ENCODE measurements around the gene PLIN4.

PLIN4 gene

DNA sequence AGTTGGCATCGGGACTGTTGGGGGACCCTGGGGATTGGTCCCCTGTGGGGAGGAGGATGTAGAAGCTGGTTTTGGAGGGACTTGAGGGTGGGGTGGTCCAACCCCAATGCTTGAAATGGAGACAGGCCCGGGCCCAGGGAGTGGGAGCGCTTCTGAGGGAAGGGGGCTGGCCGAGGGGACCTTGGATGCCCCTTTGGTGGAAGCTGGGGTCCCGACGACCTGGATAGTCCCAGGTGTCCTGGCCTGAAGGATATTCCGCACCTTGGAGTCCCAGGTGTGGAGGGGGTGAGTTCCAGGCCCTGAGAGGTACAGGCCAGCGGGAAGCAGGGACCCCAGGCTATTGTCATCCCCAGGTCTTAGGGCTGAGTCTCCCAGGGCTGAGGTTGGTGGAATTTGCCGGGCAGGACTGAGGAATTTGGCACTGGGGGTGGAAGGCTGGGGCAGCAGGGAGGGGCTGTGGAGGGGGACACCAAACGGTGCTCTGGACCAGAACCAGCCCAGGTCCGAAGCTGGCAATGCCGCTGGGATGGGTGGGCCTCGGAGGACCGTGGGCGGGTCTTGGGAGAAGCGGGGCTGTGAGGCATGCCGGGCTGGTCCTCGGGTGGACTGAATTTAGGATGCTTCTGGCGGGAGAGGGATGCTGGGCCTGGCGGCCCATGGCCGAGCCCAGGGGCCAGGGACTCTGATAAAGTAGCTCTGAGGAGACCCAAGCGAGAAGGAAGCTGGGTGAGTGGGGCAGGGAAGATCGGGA, 44.3 kb downstream of the PLIN4 start:
- H2BK15ac ChIP-seq (ENCODE audit: low read length) = no peak overlapping the region
- H4K91ac ChIP-seq (ENCODE audit: low read depth, low read length, poor library complexity) = no peak overlapping the region
- no peak overlapping the region for H4K8ac ChIP-seq (ENCODE audit: low read depth, low read length)
- no peak overlapping the region for H2BK12ac ChIP-seq (ENCODE audit: low read length)
- H3K4me2 ChIP-seq (ENCODE audit: insufficient read depth, low read length, poor library complexity, severe bottlenecking) = peak overlapping the region; percentile 88
- peaks cover 8 to 10% of the 10 kb centered on the region in 2 donors for H3K4me1 ChIP-seq (ENCODE audit: control insufficient read depth in 2 of 2, insufficient read depth in 1 of 2, low read depth in 1 of 2, low read length in 2 of 2)
- H3K79me1 ChIP-seq (ENCODE audit: low read depth, low read length) = peaks cover 16% of the 10 kb centered on the region
- peak overlapping the region; percentile 61 for H3K9ac ChIP-seq (ENCODE audit: low read depth, low read length, poor library complexity)
- peak overlapping the region; percentile 75 to 84 for H3K4me3 ChIP-seq (ENCODE audit: low read length in 2 of 2)
- H2BK5ac ChIP-seq (ENCODE audit: low read length) = peak overlapping the region; percentile 7
- peak overlapping the region; percentile 22 for H3K14ac ChIP-seq (ENCODE audit: low read length)
- peak overlapping the region; percentile 77 for H3K27ac ChIP-seq (replicated peaks; ENCODE audit: low read length)
- no peak for DNase-seq (ENCODE audit: low spot score)
- peak overlapping the region; percentile 5 for H3K18ac ChIP-seq (ENCODE audit: low read length)
- no peak overlapping the region for H2BK120ac ChIP-seq (ENCODE audit: low read depth, low read length)
- peak overlapping the region; percentile 66 for H2AFZ ChIP-seq (ENCODE audit: low read length)
- no peak overlapping the region for H3K23ac ChIP-seq (ENCODE audit: low read depth, low read length, poor library complexity)
- H3K9me3 ChIP-seq (replicated peaks in 1 of 2; ENCODE audit: control insufficient read depth in 2 of 2, insufficient read depth in 1 of 2, low read depth in 1 of 2, low read length in 2 of 2) = peaks cover 0 to 2% of the 10 kb centered on the region in 2 donors
- H2AK5ac ChIP-seq (ENCODE audit: low read depth, low read length) = peak overlapping the region; percentile 91
- H3K36me3 ChIP-seq (replicated peaks in 1 of 2; ENCODE audit: control insufficient read depth in 2 of 2, insufficient read depth in 2 of 2, low read length in 2 of 2) = peaks cover 22 to 32% of the 10 kb centered on the region in 2 donors
- no peak overlapping the region for H3K4ac ChIP-seq (ENCODE audit: low read length)
- H3K27me3 ChIP-seq (ENCODE audit: control insufficient read depth in 3 of 3, insufficient read depth in 3 of 3, low read depth in 1 of 3, low read length in 3 of 3) = no peaks in the 10 kb centered on the region
- no CpG with 5 or more reads among the region's 23 CpGs for WGBS, 2 donors (ENCODE audit: extremely low coverage in 2 of 2, insufficient read length in 2 of 2, insufficient replicate concordance in 1 of 2)

DNA sequence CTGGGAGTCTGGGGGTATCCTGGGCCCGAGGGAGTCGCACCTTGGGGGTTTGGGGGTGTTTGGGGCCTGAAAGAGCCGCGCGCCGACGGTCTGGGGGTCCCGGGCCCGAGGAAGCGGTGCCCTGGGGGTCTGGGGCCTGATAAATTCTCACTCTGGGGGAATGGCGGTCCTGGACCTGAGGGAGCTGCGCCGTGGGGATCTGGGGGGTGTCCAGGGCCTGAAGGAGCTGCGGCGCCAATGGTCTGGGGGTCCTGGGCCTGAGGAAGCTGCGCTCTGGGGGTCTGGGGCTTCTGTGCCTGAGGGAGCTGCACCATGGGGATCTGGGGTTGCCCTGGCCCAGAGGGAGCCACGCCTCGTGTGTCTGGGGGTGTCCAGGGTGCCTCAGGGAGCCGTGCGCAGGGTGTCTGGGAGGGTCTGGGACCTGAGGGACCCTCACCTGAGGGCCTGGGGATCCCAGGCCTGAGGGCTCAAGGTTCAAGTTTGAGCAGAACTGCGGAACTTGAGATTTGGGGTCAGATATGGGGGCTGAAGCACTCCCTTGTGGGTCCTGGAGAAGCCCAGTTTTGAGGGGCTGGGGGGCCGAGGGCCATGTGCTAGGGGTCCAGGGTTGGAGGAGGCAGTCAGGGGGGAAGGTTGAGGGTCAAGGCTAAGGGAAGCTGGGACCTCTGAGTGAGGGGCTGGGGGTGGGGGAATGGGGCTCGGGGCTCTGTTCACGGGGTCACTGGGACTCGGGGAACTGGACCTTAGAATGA, 45.1 kb downstream of the PLIN4 start:
- no CpG with 5 or more reads among the region's 25 CpGs for WGBS, 2 donors (ENCODE audit: extremely low coverage in 2 of 2, insufficient read length in 2 of 2, insufficient replicate concordance in 1 of 2)
- H3K23ac ChIP-seq (ENCODE audit: low read depth, low read length, poor library complexity) = peak overlapping the region; percentile 44
- H2BK5ac ChIP-seq (ENCODE audit: low read length) = no peak overlapping the region
- H3K4me1 ChIP-seq (ENCODE audit: control insufficient read depth in 2 of 2, insufficient read depth in 1 of 2, low read depth in 1 of 2, low read length in 2 of 2) = peaks cover 8 to 10% of the 10 kb centered on the region in 2 donors
- no peak overlapping the region for H2BK12ac ChIP-seq (ENCODE audit: low read length)
- DNase-seq (ENCODE audit: low spot score) = no peak
- no peak overlapping the region for H4K91ac ChIP-seq (ENCODE audit: low read depth, low read length, poor library complexity)
- peak overlapping the region; percentile 67 for H3K4ac ChIP-seq (ENCODE audit: low read length)
- peak overlapping the region; percentile 88 for H3K4me2 ChIP-seq (ENCODE audit: insufficient read depth, low read length, poor library complexity, severe bottlenecking)
- no peak overlapping the region for H2AFZ ChIP-seq (ENCODE audit: low read length)
- no peak overlapping the region for H3K27ac ChIP-seq (replicated peaks; ENCODE audit: low read length)
- H3K14ac ChIP-seq (ENCODE audit: low read length) = peak overlapping the region; percentile 91
- H4K8ac ChIP-seq (ENCODE audit: low read depth, low read length) = no peak overlapping the region
- no peak overlapping the region for H2BK15ac ChIP-seq (ENCODE audit: low read length)
- H3K27me3 ChIP-seq (ENCODE audit: control insufficient read depth in 3 of 3, insufficient read depth in 3 of 3, low read depth in 1 of 3, low read length in 3 of 3) = no peaks in the 10 kb centered on the region
- H2AK5ac ChIP-seq (ENCODE audit: low read depth, low read length) = peak overlapping the region; percentile 96
- H3K79me1 ChIP-seq (ENCODE audit: low read depth, low read length) = peaks cover 16% of the 10 kb centered on the region
- H3K36me3 ChIP-seq (replicated peaks in 1 of 2; ENCODE audit: control insufficient read depth in 2 of 2, insufficient read depth in 2 of 2, low read length in 2 of 2) = peaks cover 19 to 25% of the 10 kb centered on the region in 2 donors
- peaks cover 0 to 2% of the 10 kb centered on the region in 2 donors for H3K9me3 ChIP-seq (replicated peaks in 1 of 2; ENCODE audit: control insufficient read depth in 2 of 2, insufficient read depth in 1 of 2, low read depth in 1 of 2, low read length in 2 of 2)
- peak overlapping the region; percentile 9 for H2BK120ac ChIP-seq (ENCODE audit: low read depth, low read length)
- peak overlapping the region; percentile 91 for H3K18ac ChIP-seq (ENCODE audit: low read length)
- H3K4me3 ChIP-seq (ENCODE audit: low read length in 2 of 2) = peak overlapping the region; percentile 84 to 91
- peak overlapping the region; percentile 89 for H3K9ac ChIP-seq (ENCODE audit: low read depth, low read length, poor library complexity)

DNA sequence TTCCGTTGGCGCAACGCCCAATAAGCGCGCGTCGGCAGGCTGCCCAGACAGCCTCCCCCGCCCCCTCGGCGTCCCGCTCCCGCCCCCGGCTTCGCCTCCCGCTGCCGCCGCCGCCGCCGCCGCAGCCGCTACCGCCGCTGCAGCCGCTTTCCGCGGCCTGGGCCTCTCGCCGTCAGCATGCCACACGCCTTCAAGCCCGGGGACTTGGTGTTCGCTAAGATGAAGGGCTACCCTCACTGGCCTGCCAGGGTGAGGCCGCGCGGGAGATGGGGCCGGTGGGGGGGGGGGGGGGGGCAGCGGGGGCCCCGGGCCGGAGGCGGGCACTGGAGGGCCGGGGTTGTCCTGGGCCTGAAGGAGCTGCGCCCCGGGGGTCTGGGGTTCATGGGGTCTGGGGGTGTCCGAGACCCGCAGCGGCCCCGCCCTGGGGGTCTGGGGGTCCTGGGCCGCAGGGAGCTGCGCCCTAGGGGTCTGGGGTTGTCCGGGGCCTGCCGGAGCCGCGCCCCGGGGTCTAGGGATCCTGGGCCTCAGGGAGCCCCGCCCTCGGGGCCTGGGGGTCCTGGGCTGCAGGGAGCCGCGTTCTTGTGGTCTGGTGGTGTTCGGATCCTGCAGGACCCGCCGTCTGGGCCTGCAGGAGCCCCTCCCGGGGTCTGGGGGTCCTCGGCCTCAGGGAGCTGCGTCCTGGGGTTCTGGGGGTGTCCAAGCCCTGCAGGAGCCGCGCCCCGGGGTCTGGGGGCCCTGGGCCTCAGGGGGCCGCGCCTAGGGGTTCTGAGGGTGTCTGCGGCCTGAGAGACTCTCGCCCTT, 45.9 kb downstream of the PLIN4 start, which contains the start of gene HDGFL2:
Gene HDGFL2, plus strand, starts transcription at position 124 of the 801 bp plus-strand sequence. Its CDS starts 54 bp downstream, at position 178.
- no peak within 1 kb of the TSS for H4K8ac ChIP-seq (ENCODE audit: low read depth, low read length)
- H3K4me2 ChIP-seq (ENCODE audit: insufficient read depth, low read length, poor library complexity, severe bottlenecking) = peak within 1 kb of the TSS; percentile 88
- peak within 1 kb of the TSS; percentile 91 for H3K18ac ChIP-seq (ENCODE audit: low read length)
- peaks cover 16 to 21% of the 10 kb centered on the region in 2 donors for H3K36me3 ChIP-seq (replicated peaks in 1 of 2; ENCODE audit: control insufficient read depth in 2 of 2, insufficient read depth in 2 of 2, low read length in 2 of 2)
- no peaks in the 10 kb centered on the region for H3K27me3 ChIP-seq (ENCODE audit: control insufficient read depth in 3 of 3, insufficient read depth in 3 of 3, low read depth in 1 of 3, low read length in 3 of 3)
- H2AK5ac ChIP-seq (ENCODE audit: low read depth, low read length) = peak within 1 kb of the TSS; percentile 96
- peak within 1 kb of the TSS; percentile 91 for H3K14ac ChIP-seq (ENCODE audit: low read length)
- peak within 1 kb of the TSS; percentile 94 for H3K9ac ChIP-seq (ENCODE audit: low read depth, low read length, poor library complexity)
- WGBS, 2 donors (ENCODE audit: extremely low coverage in 2 of 2, insufficient read length in 2 of 2, insufficient replicate concordance in 1 of 2) = no CpG with 5 or more reads among the region's 71 CpGs
- H3K4me3 ChIP-seq (ENCODE audit: low read length in 2 of 2) = peak within 1 kb of the TSS; percentile 84 to 91
- H3K9me3 ChIP-seq (replicated peaks in 1 of 2; ENCODE audit: control insufficient read depth in 2 of 2, insufficient read depth in 1 of 2, low read depth in 1 of 2, low read length in 2 of 2) = peaks cover 0 to 2% of the 10 kb centered on the region in 2 donors
- H3K79me1 ChIP-seq (ENCODE audit: low read depth, low read length) = peaks cover 16% of the 10 kb centered on the region
- H2AFZ ChIP-seq (ENCODE audit: low read length) = peak within 1 kb of the TSS; percentile 84
- no peak within 1 kb of the TSS for H4K91ac ChIP-seq (ENCODE audit: low read depth, low read length, poor library complexity)
- peak within 1 kb of the TSS; percentile 67 for H3K4ac ChIP-seq (ENCODE audit: low read length)
- peaks cover 8 to 10% of the 10 kb centered on the region in 2 donors for H3K4me1 ChIP-seq (ENCODE audit: control insufficient read depth in 2 of 2, insufficient read depth in 1 of 2, low read depth in 1 of 2, low read length in 2 of 2)
- no peak for DNase-seq (ENCODE audit: low spot score)
- peak within 1 kb of the TSS; percentile 45 for H2BK5ac ChIP-seq (ENCODE audit: low read length)
- H2BK120ac ChIP-seq (ENCODE audit: low read depth, low read length) = peak within 1 kb of the TSS; percentile 61
- H3K27ac ChIP-seq (replicated peaks; ENCODE audit: low read length) = peak within 1 kb of the TSS; percentile 83
- peak within 1 kb of the TSS; percentile 70 for H3K23ac ChIP-seq (ENCODE audit: low read depth, low read length, poor library complexity)
- no peak within 1 kb of the TSS for H2BK15ac ChIP-seq (ENCODE audit: low read length)
- H2BK12ac ChIP-seq (ENCODE audit: low read length) = peak within 1 kb of the TSS; percentile 48

Data from neuronal stem cell (in vitro differentiated cells).